NB4 (cell line): ENCODE results near the gene TRAF4.
A peak's percentile ranks its signal among the peaks of the same experiment; 100 is the strongest.

ENCODE experiments used
- DNase-seq: peaks from one replicate; pipeline ENCODE4 v3.0.0; 2010; ENCODE audit warnings: low read depth
- H3K4me3 ChIP-seq: one replicate; pipeline ENCODE4 v1.5.1; 2011; ENCODE audit warnings: mild to moderate bottlenecking, low read depth, low read length, moderate library complexity
- MAX ChIP-seq: IDR thresholded peaks from 2 replicates; pipeline ENCODE4 v1.6.1; 2011; ENCODE audit warnings: low read depth, low read length
- MYC ChIP-seq: IDR thresholded peaks from 2 replicates; pipeline ENCODE4 v1.6.1; 2011; ENCODE audit warnings: low read depth, low read length
- POLR2A ChIP-seq: IDR thresholded peaks from 2 replicates; pipeline ENCODE4 v1.6.1; 2011; ENCODE audit warnings: mild to moderate bottlenecking; ENCODE audit not compliant: insufficient read length; ENCODE audit errors: extremely low read depth
- TF ChIP-seq, protein P1 (sequence below): IDR thresholded peaks from one replicate; pipeline ENCODE4 v1.5.1; 2012; ENCODE audit warnings: low read depth, low read length

The TRAF4 gene

DNA sequence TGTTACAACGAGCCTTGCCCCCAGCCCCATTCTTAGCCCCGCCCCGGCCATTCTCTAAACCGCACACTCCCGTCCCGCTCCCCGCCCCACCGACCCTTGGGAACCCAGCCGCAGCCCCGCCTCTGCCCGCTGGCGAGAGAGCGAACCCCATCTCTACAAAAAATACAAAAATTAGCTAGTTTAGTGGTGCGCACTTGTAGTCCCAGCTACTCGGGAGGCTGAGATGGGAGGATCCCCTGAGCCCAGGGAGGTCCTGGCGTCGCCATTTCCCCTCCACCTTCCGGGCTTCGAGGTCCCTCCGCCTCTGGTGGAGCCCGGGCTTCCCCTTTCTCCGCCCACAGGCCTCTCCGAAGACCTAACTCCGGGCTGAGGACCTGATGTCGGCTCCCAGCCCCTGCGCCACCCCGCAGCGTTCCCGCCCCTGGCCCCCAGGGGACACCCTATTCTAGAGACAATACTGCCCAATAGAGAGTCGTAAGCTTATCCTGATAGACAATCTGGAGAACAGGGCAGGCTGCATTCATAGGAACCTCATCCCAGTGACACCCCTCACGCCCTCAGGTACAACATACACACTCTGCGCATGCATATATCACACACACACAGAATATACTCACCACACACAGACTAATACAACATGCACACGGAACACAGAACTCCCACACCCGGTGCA, 31.6 kb upstream of the TRAF4 start:
- TF ChIP-seq MAX (no peak; the same call in 1 of the 2 replicates), POLR2A (peak; percentile 27), MYC (peak; percentile 53)
- TF ChIP-seq, protein P1, sequence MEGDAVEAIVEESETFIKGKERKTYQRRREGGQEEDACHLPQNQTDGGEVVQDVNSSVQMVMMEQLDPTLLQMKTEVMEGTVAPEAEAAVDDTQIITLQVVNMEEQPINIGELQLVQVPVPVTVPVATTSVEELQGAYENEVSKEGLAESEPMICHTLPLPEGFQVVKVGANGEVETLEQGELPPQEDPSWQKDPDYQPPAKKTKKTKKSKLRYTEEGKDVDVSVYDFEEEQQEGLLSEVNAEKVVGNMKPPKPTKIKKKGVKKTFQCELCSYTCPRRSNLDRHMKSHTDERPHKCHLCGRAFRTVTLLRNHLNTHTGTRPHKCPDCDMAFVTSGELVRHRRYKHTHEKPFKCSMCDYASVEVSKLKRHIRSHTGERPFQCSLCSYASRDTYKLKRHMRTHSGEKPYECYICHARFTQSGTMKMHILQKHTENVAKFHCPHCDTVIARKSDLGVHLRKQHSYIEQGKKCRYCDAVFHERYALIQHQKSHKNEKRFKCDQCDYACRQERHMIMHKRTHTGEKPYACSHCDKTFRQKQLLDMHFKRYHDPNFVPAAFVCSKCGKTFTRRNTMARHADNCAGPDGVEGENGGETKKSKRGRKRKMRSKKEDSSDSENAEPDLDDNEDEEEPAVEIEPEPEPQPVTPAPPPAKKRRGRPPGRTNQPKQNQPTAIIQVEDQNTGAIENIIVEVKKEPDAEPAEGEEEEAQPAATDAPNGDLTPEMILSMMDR: no peak
- peak; percentile 95 for DNase-seq
- H3K4me3 ChIP-seq: peak overlapping the region; percentile 68

GRCh38 chr17:28712705-28713415, 31.0 kb upstream of the TRAF4 start:
- DNase-seq: no peak
- H3K4me3 ChIP-seq: peak overlapping the region; percentile 55
- no peak for TF ChIP-seq POLR2A
- TF ChIP-seq, protein P1: no peak

DNA sequence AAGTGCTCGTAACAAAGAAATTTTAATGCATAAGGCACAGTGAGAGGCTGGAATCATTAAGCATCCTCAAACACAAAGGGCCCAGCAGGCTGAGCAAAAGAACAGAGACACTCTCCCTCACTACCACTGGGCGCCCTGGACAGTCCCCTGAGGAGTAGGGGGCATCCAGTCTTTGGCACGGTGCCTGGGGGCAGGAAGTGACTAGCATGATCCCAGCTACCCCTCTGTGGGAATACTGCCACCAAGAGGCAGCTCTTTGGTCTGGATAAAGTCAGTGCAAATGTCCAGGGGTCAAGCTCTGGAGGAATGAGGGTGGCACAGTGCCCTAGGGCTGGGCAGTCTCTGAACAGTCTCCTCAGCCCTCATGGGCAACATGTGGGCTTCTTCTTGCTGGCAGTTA, 29.5 kb upstream of the TRAF4 start:
- no peak for TF ChIP-seq MYC
- TF ChIP-seq, protein P1: peak; percentile 14
- peak; percentile 35 for DNase-seq
- H3K4me3 ChIP-seq: no peak overlapping the region

GRCh38 chr17:28715217-28715616, 28.6 kb upstream of the TRAF4 start:
- no peak for DNase-seq
- H3K4me3 ChIP-seq: no peak overlapping the region
- TF ChIP-seq POLR2A (no peak), MYC (no peak), MAX (no peak)
- TF ChIP-seq, protein P1: no peak

GRCh38 chr17:28716740-28717577, 26.9 kb upstream of the TRAF4 start:
- TF ChIP-seq POLR2A (no peak), MYC (no peak), MAX (no peak)
- TF ChIP-seq, protein P1: no peak
- no peak overlapping the region for H3K4me3 ChIP-seq
- no peak for DNase-seq
